Measurements from ENCODE around the gene PLTP.

GRCh38 chr20:45851501-45851900 is 60.5 kb downstream of the PLTP start:
- no peak for TF ChIP-seq CTCF (IDR thresholded peaks at IDR 0.05 in 4 of 5, conservative IDR thresholded peaks at IDR 0.05 in 1 of 5)
- no peak for TF ChIP-seq POLR2A (IDR thresholded peaks at IDR 0.05)

Data from gastrocnemius medialis (tissue), 4 donors.